HEK293 (cell line): ENCODE measurements around the gene KREMEN2.
A peak's percentile ranks its signal among the peaks of the same experiment; 100 is the strongest.

Experiments used
- GLI2 ChIP-seq: fragments of 450-650 bp; formaldehyde crosslinking; IDR thresholded peaks from 2 replicates; pipeline ENCODE4; 2017; ENCODE audit warnings: missing biosample characterization, missing genetic modification characterization, low read depth, borderline replicate concordance
- GLIS1 ChIP-seq: fragments of 450-650 bp; formaldehyde crosslinking; IDR thresholded peaks from 2 replicates; pipeline ENCODE4 v1.5.1; 2016; ENCODE audit warnings: missing biosample characterization, missing genetic modification characterization
- GLIS2 ChIP-seq: fragments of 450-650 bp; formaldehyde crosslinking; IDR thresholded peaks from 2 replicates; pipeline ENCODE4 v1.5.1; 2016; ENCODE audit warnings: missing biosample characterization, missing genetic modification characterization
- HOXC10 ChIP-seq: sonication (generic); formaldehyde crosslinking; IDR thresholded peaks from 2 replicates; pipeline ENCODE4 v1.8.1; 2023; ENCODE audit warnings: mild to moderate bottlenecking, missing genetic modification reagents
- KLF9 ChIP-seq: fragments of 450-650 bp; formaldehyde crosslinking; IDR thresholded peaks from 2 replicates; pipeline ENCODE4 v1.5.1; 2016; ENCODE audit warnings: missing biosample characterization, missing genetic modification characterization, low read depth
- MEIS1 ChIP-seq: sonication (generic); formaldehyde crosslinking; IDR thresholded peaks from 2 replicates; pipeline ENCODE4 v1.8.1; 2022; ENCODE audit warnings: missing genetic modification reagents, mild to moderate bottlenecking, borderline replicate concordance
- SP7 ChIP-seq: fragments of 450-650 bp; formaldehyde crosslinking; IDR thresholded peaks from 2 replicates; pipeline ENCODE4 v1.5.1; 2016; ENCODE audit warnings: missing biosample characterization, missing genetic modification characterization
- TCF7L2 ChIP-seq: IDR thresholded peaks from 2 replicates; pipeline ENCODE4 v1.6.1; 2011; ENCODE audit warnings: low read depth, mild to moderate bottlenecking, inconsistent platforms, low read length, moderate library complexity, borderline replicate concordance
- ZBTB48 ChIP-seq: fragments of 450-650 bp; formaldehyde crosslinking; IDR thresholded peaks from 2 replicates; pipeline ENCODE4 v1.5.1; 2016; ENCODE audit warnings: missing biosample characterization, missing genetic modification characterization
- ZNF10 ChIP-seq: fragments of 450-650 bp; formaldehyde crosslinking; IDR thresholded peaks from 2 replicates; pipeline ENCODE4 v1.5.1; 2017; ENCODE audit warnings: missing biosample characterization, missing genetic modification characterization
- ZNF114 ChIP-seq: fragments of 450-650 bp; formaldehyde crosslinking; IDR thresholded peaks from 2 replicates; pipeline ENCODE4 v1.5.0; 2017; ENCODE audit warnings: missing biosample characterization, missing genetic modification characterization
- ZNF211 ChIP-seq: fragments of 450-650 bp; formaldehyde crosslinking; IDR thresholded peaks from 2 replicates; pipeline ENCODE4 v1.5.1; 2016; ENCODE audit warnings: low read depth, missing biosample characterization, missing genetic modification characterization
- ZNF214 ChIP-seq: fragments of 450-650 bp; formaldehyde crosslinking; IDR thresholded peaks from 2 replicates; pipeline ENCODE4 v1.5.1; 2017; ENCODE audit warnings: missing biosample characterization, mild to moderate bottlenecking, missing genetic modification characterization, borderline replicate concordance
- ZNF24 ChIP-seq: fragments of 450-650 bp; formaldehyde crosslinking; IDR thresholded peaks from 2 replicates; pipeline ENCODE4 v1.5.1; 2016; ENCODE audit warnings: missing biosample characterization, missing genetic modification characterization
- ZNF292 ChIP-seq: fragments of 450-650 bp; formaldehyde crosslinking; IDR thresholded peaks from 2 replicates; pipeline ENCODE4 v1.5.1; 2016; ENCODE audit warnings: low read depth, missing biosample characterization, missing genetic modification characterization, borderline replicate concordance
- ZNF311 ChIP-seq: fragments of 450-650 bp; formaldehyde crosslinking; IDR thresholded peaks from 2 replicates; pipeline ENCODE4 v1.5.1; 2017; ENCODE audit warnings: missing biosample characterization, missing genetic modification characterization, borderline replicate concordance
- ZNF335 ChIP-seq: fragments of 450-650 bp; formaldehyde crosslinking; conservative IDR thresholded peaks from 2 replicates; pipeline ENCODE4 v1.5.1; 2016; ENCODE audit warnings: missing biosample characterization, missing genetic modification characterization
- ZNF341 ChIP-seq: fragments of 450-650 bp; formaldehyde crosslinking; IDR thresholded peaks from 2 replicates; pipeline ENCODE4; 2016; ENCODE audit warnings: low read depth, missing biosample characterization, missing genetic modification characterization
- ZNF449 ChIP-seq: fragments of 450-650 bp; formaldehyde crosslinking; IDR thresholded peaks from 2 replicates; pipeline ENCODE4 v1.5.1; 2017; ENCODE audit warnings: missing biosample characterization, mild to moderate bottlenecking, missing genetic modification characterization, moderate library complexity
- ZNF544 ChIP-seq: fragments of 450-650 bp; formaldehyde crosslinking; IDR thresholded peaks from 2 replicates; pipeline ENCODE4 v1.5.0; 2017; ENCODE audit warnings: missing biosample characterization, missing genetic modification characterization
- ZNF571 ChIP-seq: fragments of 450-650 bp; formaldehyde crosslinking; IDR thresholded peaks from 2 replicates; pipeline ENCODE4 v1.5.0; 2017; ENCODE audit warnings: missing biosample characterization, missing genetic modification characterization
- ZNF610 ChIP-seq: fragments of 450-650 bp; formaldehyde crosslinking; IDR thresholded peaks from 2 replicates; pipeline ENCODE4 v1.5.1; 2016; ENCODE audit warnings: missing biosample characterization, missing genetic modification characterization, borderline replicate concordance
- ZNF654 ChIP-seq: fragments of 450-650 bp; formaldehyde crosslinking; IDR thresholded peaks from 2 replicates; pipeline ENCODE4 v1.5.1; 2016; ENCODE audit warnings: low read depth, missing biosample characterization, missing genetic modification characterization
- ZNF664 ChIP-seq: fragments of 450-650 bp; formaldehyde crosslinking; IDR thresholded peaks from 2 replicates; pipeline ENCODE4 v1.5.1; 2016; ENCODE audit warnings: missing biosample characterization, missing genetic modification characterization
- ZNF670 ChIP-seq: fragments of 450-650 bp; formaldehyde crosslinking; IDR thresholded peaks from 2 replicates; pipeline ENCODE4 v1.5.1; 2016; ENCODE audit warnings: missing biosample characterization, missing genetic modification characterization, low read depth
- ZNF701 ChIP-seq: fragments of 450-650 bp; formaldehyde crosslinking; IDR thresholded peaks from 2 replicates; pipeline ENCODE4 v1.5.1; 2016; ENCODE audit warnings: missing biosample characterization, missing genetic modification characterization
- ZNF76 ChIP-seq: fragments of 450-650 bp; formaldehyde crosslinking; IDR thresholded peaks from 2 replicates; pipeline ENCODE4; 2016; ENCODE audit warnings: low read depth, missing biosample characterization, missing genetic modification characterization, borderline replicate concordance
- ZNF768 ChIP-seq: fragments of 450-650 bp; formaldehyde crosslinking; IDR thresholded peaks from 2 replicates; pipeline ENCODE4 v1.5.1; 2018; ENCODE audit warnings: missing biosample characterization, mild to moderate bottlenecking, missing genetic modification characterization
- ZNF777 ChIP-seq: fragments of 450-650 bp; formaldehyde crosslinking; IDR thresholded peaks from 2 replicates; pipeline ENCODE4 v1.5.1; 2017; ENCODE audit warnings: missing biosample characterization, missing genetic modification characterization, borderline replicate concordance
- ZNF785 ChIP-seq: fragments of 450-650 bp; formaldehyde crosslinking; IDR thresholded peaks from 2 replicates; pipeline ENCODE4 v1.5.1; 2016; ENCODE audit warnings: missing biosample characterization, missing genetic modification characterization
- ZNF791 ChIP-seq: fragments of 450-650 bp; formaldehyde crosslinking; IDR thresholded peaks from 2 replicates; pipeline ENCODE4 v1.5.1; 2016; ENCODE audit warnings: missing biosample characterization, missing genetic modification characterization
- ZSCAN18 ChIP-seq: fragments of 450-650 bp; formaldehyde crosslinking; IDR thresholded peaks from 2 replicates; pipeline ENCODE4 v1.5.1; 2016; ENCODE audit warnings: missing biosample characterization, missing genetic modification characterization
- TF ChIP-seq, protein P1 (sequence below): fragments of 450-650 bp; formaldehyde crosslinking; IDR thresholded peaks from 2 replicates; pipeline ENCODE4 v1.5.1; 2016; ENCODE audit warnings: missing biosample characterization, missing genetic modification characterization
- TF ChIP-seq, protein P2 (sequence below): fragments of 450-650 bp; formaldehyde crosslinking; IDR thresholded peaks from 2 replicates; pipeline ENCODE4 v1.5.1; 2016; ENCODE audit warnings: missing biosample characterization, missing genetic modification characterization, low read depth

The KREMEN2 gene

DNA sequence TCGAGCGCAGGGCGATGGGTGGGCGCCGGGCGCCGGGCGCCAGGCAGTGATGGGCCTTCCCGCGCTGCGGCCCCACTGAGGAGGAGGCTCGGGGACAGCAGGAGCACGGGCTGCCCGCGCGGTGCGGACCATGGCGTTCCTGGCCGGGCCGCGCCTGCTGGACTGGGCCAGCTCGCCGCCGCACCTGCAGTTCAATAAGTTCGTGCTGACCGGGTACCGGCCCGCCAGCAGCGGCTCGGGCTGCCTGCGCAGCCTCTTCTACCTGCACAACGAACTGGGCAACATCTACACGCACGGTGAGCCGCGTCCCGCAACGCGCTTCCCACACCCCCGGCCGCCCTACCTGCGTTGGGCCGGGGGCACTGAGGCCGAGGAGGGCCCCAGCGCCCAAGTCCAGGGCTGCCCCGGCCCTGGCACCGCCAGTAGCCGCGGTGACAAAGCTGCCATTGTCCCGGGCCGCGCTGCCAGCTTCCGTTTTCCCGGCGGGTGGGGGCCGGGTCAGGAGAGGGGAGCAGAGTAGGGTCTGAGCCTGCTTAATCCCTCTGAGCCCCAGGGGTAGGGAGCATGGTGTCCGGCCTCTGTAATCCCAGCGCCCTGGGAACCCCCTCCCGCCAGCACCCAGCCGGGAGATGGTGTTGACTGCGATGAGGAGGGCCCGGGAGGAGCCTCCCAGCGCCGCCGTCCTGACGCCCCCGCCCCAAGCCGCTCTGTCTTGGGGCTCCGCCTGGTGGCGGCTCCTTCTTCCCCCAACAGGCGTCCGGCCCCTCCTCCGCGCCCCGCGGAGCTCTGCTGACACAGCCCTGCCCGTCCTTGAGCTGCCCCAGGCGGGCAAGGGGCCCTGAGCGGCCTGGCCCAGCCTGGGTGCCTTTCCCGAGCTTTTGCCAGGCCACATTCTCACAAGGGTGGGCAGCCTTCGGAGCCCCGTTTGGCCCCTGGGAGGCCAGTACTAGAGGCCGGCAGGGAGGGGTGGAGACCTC, 5.8 kb downstream of the KREMEN2 start (continued):
- no peak for TF ChIP-seq ZNF292 (tag by site-specific recombination)
- no peak for TF ChIP-seq ZNF670 (tag by site-specific recombination)
- TF ChIP-seq ZNF24 (tag by site-specific recombination) = no peak
- TF ChIP-seq ZNF214 = no peak
- no peak for TF ChIP-seq GLI2 (tag by site-specific recombination)
- TF ChIP-seq ZNF610 (tag by site-specific recombination) = peak; percentile 71; the same call in 1 of the 2 replicates
- no peak for TF ChIP-seq ZNF311 (tag by site-specific recombination)
- TF ChIP-seq GLIS2 = peak; percentile 92
- TF ChIP-seq GLIS1 = peak; percentile 74
- peak; percentile 54; the same call in 1 of the 2 replicates for TF ChIP-seq ZBTB48 (tag by site-specific recombination)
- 0 out of 2 replicates have a peak, but pooled peaks have one; percentile 26 for TF ChIP-seq ZNF785 (tag by site-specific recombination)
- TF ChIP-seq ZNF664 = no peak
- TF ChIP-seq ZNF76 (tag by site-specific recombination) = no peak
- TF ChIP-seq TCF7L2 = no peak
- no peak for TF ChIP-seq ZNF341 (tag by site-specific recombination)
- no peak; the same call in 1 of the 2 replicates for TF ChIP-seq ZNF654
- peak; percentile 58 for TF ChIP-seq ZNF335 (tag by site-specific recombination)
- no peak for TF ChIP-seq ZNF777
- TF ChIP-seq ZNF114 = no peak
- no peak for TF ChIP-seq ZNF791 (tag by site-specific recombination)
- TF ChIP-seq, protein P1, sequence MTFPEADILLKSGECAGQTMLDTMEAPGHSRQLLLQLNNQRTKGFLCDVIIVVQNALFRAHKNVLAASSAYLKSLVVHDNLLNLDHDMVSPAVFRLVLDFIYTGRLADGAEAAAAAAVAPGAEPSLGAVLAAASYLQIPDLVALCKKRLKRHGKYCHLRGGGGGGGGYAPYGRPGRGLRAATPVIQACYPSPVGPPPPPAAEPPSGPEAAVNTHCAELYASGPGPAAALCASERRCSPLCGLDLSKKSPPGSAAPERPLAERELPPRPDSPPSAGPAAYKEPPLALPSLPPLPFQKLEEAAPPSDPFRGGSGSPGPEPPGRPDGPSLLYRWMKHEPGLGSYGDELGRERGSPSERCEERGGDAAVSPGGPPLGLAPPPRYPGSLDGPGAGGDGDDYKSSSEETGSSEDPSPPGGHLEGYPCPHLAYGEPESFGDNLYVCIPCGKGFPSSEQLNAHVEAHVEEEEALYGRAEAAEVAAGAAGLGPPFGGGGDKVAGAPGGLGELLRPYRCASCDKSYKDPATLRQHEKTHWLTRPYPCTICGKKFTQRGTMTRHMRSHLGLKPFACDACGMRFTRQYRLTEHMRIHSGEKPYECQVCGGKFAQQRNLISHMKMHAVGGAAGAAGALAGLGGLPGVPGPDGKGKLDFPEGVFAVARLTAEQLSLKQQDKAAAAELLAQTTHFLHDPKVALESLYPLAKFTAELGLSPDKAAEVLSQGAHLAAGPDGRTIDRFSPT (tag by site-specific recombination) = peak; percentile 74; the same call in 1 of the 2 replicates
- TF ChIP-seq ZNF571 (tag by site-specific recombination) = no peak
- no peak for TF ChIP-seq MEIS1 (CRISPR knock-in tag)
- peak; percentile 33; the same call in 1 of the 2 replicates for TF ChIP-seq ZNF449 (tag by site-specific recombination)
- no peak for TF ChIP-seq ZNF768 (tag by site-specific recombination)
- peak; percentile 67; the same call in 1 of the 2 replicates for TF ChIP-seq KLF9 (tag by site-specific recombination)
- TF ChIP-seq SP7 (tag by site-specific recombination) = peak; percentile 74
- no peak for TF ChIP-seq HOXC10
- no peak for TF ChIP-seq ZSCAN18 (tag by site-specific recombination)
- TF ChIP-seq, protein P2, sequence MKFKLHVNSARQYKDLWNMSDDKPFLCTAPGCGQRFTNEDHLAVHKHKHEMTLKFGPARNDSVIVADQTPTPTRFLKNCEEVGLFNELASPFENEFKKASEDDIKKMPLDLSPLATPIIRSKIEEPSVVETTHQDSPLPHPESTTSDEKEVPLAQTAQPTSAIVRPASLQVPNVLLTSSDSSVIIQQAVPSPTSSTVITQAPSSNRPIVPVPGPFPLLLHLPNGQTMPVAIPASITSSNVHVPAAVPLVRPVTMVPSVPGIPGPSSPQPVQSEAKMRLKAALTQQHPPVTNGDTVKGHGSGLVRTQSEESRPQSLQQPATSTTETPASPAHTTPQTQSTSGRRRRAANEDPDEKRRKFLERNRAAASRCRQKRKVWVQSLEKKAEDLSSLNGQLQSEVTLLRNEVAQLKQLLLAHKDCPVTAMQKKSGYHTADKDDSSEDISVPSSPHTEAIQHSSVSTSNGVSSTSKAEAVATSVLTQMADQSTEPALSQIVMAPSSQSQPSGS = no peak
- no peak for TF ChIP-seq ZNF544 (tag by site-specific recombination)
- no peak for TF ChIP-seq ZNF701 (tag by site-specific recombination)
- TF ChIP-seq ZNF211 (tag by site-specific recombination) = no peak
- TF ChIP-seq ZNF10 = no peak; the same call in 1 of the 2 replicates
